OCI-LY7 (cell line): ENCODE results near the gene IGFLR1. TPM values are rescaled to one million over a fixed set of nuclear protein-coding genes. Genes with fewer than 3 reads are reported as not detected.

Experiments
- BruUV-seq: library from RNA; stranded (reverse); fragments of 400-500 nt; replicated peaks from 2 replicates; lab custom pipeline; 2021; lab: Mats Ljungman, UMichigan
- CTCF ChIA-PET: fragments of 300-600 bp; sonication (Branson Sonifier 250); formaldehyde crosslinking; loops from one replicate; lab custom pipeline; 2022; ENCODE audit warnings: antibody characterized with exemption; ENCODE audit not compliant: unreplicated experiment; lab: Charles Lee
- POLR2A ChIA-PET: fragments of 300-600 bp; sonication (Branson Sonifier 250); formaldehyde crosslinking; loops from one replicate; lab custom pipeline; 2022; ENCODE audit warnings: antibody characterized with exemption; lab: Charles Lee
- DNase-seq: peaks from one replicate; pipeline ENCODE4 v3.0.0-alpha.2; 2015; ENCODE audit warnings: low spot score
- H2AFZ ChIP-seq: fragments of 200-600 bp; sonication (generic), shearing (Covaris generic); 2 replicates; pipeline ENCODE4 v1.6.1; 2014; ENCODE audit warnings: mild to moderate bottlenecking, antibody characterized with exemption, low read length, moderate library complexity
- H3K27ac ChIP-seq: fragments of 200-600 bp; sonication (generic); 2 replicates; pipeline ENCODE4 v1.5.1; 2014; ENCODE audit warnings: mixed run types, low read depth, mild to moderate bottlenecking, moderate library complexity, low read length, inconsistent platforms; ENCODE audit not compliant: poor library complexity, severe bottlenecking
- H3K36me3 ChIP-seq: fragments of 200-600 bp; sonication (generic); 2 replicates; pipeline ENCODE4 v1.6.1; 2014; ENCODE audit warnings: mild to moderate bottlenecking, antibody characterized with exemption, low read length, moderate library complexity, mixed read lengths; ENCODE audit not compliant: insufficient read depth
- H3K4me1 ChIP-seq: fragments of 200-600 bp; sonication (generic); 2 replicates; pipeline ENCODE4 v1.5.1; 2014; ENCODE audit warnings: mild to moderate bottlenecking, low read length; ENCODE audit not compliant: insufficient read depth, poor library complexity, severe bottlenecking
- H3K4me2 ChIP-seq: fragments of 200-600 bp; sonication (generic); 2 replicates; pipeline ENCODE4 v1.6.1; 2014; ENCODE audit warnings: mild to moderate bottlenecking, low read length
- H3K4me3 ChIP-seq: fragments of 200-600 bp; sonication (generic); 2 replicates; pipeline ENCODE4 v1.5.1; 2014; ENCODE audit warnings: mild to moderate bottlenecking, low read depth, low read length; ENCODE audit not compliant: poor library complexity, severe bottlenecking
- H3K79me2 ChIP-seq: fragments of 200-600 bp; sonication (generic); 2 replicates; pipeline ENCODE4 v1.6.1; 2016; ENCODE audit warnings: low read depth, mild to moderate bottlenecking, low read length, moderate library complexity, mixed read lengths; ENCODE audit not compliant: insufficient read depth
- H3K9me2 ChIP-seq: fragments of 200-600 bp; sonication (generic); 2 replicates; pipeline ENCODE4 v1.6.1; 2016; ENCODE audit warnings: mild to moderate bottlenecking, low read length, mixed read lengths; ENCODE audit not compliant: insufficient read depth
- H3K9me3 ChIP-seq: fragments of 200-600 bp; sonication (generic); 2 replicates; pipeline ENCODE4 v1.6.1; 2014; ENCODE audit warnings: mild to moderate bottlenecking, mixed run types, low read length, mixed read lengths
- H4K20me1 ChIP-seq: fragments of 200-600 bp; sonication (generic); 2 replicates; pipeline ENCODE4 v1.6.1; 2014; ENCODE audit warnings: mild to moderate bottlenecking, antibody characterized with exemption, low read length, moderate library complexity, mixed read lengths; ENCODE audit not compliant: insufficient read depth
- EZH2phosphoT487 ChIP-seq: fragments of 200-600 bp; sonication (generic); IDR thresholded peaks from 2 replicates; pipeline ENCODE4 v1.6.1; 2018; ENCODE audit warnings: low read depth, borderline replicate concordance, mild to moderate bottlenecking, mixed run types, antibody characterized with exemption, low read length, moderate library complexity, mixed read lengths
- intact Hi-C: fragments of 100-400 bp; cut with micrococcal nuclease; formaldehyde crosslinking; loops from one replicate; pipeline ENCODE4 v1.10.0; 2022; ENCODE audit not compliant: unreplicated experiment
- total RNA-seq, 2 experiments: library from RNA; depleted of rRNA in 1 of 2; stranded (reverse); fragments of >200 nt in 1 of 2; shearing (Covaris generic) in 1 of 2; gene quantifications; 2 replicates each; pipeline ENCODE4 v1.2.3, GENCODE V29; 2014 to 2022
- TF ChIP-seq, protein P1 (sequence below): fragments of 200-600 bp; sonication (generic); conservative IDR thresholded peaks from 2 replicates; pipeline ENCODE4 v1.5.1; 2014; ENCODE audit warnings: mild to moderate bottlenecking, antibody characterized with exemption, low read length, moderate library complexity, mixed read lengths

The IGFLR1 gene
- total RNA-seq, 2 experiments from 2014 or later = 8.5 to 18.3 TPM

- Histone ChIP-seq H3K4me2 (peak overlapping the region; percentile 59), H3K79me2 (no peaks in the 10 kb centered on the region), H2AFZ (peak overlapping the region; percentile 12; the same call in 1 of the 2 replicates), H3K9me3 (no peaks in the 10 kb centered on the region), H3K4me3 (peak overlapping the region; percentile 31), H4K20me1 (no peaks in the 10 kb centered on the region), H3K27ac (peak overlapping the region; percentile 17), H3K4me1 (peaks cover 56% of the 10 kb centered on the region), H3K36me3 (no peaks in the 10 kb centered on the region), H3K9me2 (no peaks in the 10 kb centered on the region)
- DNase-seq = peak; percentile 45
- ChIA-PET CTCF (no interaction called here), POLR2A (interaction anchor here (0.6 to 1.1 kb wide), 3 partner anchors 8 to 35 kb away, joined by 3 to 6 read pairs (median 3); partner anchors contain the start of gene PSENEN)
- intact Hi-C loops = no loop called here
- BruUV-seq = no TSS peak
- no peak for TF ChIP-seq EZH2phosphoT487
- TF ChIP-seq, protein P1, sequence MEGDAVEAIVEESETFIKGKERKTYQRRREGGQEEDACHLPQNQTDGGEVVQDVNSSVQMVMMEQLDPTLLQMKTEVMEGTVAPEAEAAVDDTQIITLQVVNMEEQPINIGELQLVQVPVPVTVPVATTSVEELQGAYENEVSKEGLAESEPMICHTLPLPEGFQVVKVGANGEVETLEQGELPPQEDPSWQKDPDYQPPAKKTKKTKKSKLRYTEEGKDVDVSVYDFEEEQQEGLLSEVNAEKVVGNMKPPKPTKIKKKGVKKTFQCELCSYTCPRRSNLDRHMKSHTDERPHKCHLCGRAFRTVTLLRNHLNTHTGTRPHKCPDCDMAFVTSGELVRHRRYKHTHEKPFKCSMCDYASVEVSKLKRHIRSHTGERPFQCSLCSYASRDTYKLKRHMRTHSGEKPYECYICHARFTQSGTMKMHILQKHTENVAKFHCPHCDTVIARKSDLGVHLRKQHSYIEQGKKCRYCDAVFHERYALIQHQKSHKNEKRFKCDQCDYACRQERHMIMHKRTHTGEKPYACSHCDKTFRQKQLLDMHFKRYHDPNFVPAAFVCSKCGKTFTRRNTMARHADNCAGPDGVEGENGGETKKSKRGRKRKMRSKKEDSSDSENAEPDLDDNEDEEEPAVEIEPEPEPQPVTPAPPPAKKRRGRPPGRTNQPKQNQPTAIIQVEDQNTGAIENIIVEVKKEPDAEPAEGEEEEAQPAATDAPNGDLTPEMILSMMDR = no peak
Measured at GRCh38 chr19:35710784-35711723, 31.2 kb downstream of the IGFLR1 start.

- Histone ChIP-seq H3K9me2 (no peaks in the 10 kb centered on the region), H3K36me3 (no peaks in the 10 kb centered on the region), H3K9me3 (no peaks in the 10 kb centered on the region), H4K20me1 (no peaks in the 10 kb centered on the region), H2AFZ (no peak overlapping the region), H3K4me1 (peaks cover 30% of the 10 kb centered on the region), H3K27ac (no peak overlapping the region), H3K4me2 (no peak overlapping the region), H3K4me3 (no peak overlapping the region), H3K79me2 (no peaks in the 10 kb centered on the region)
- no peak for DNase-seq
- ChIA-PET CTCF (no interaction called here), POLR2A (interaction anchor here (0.5 to 0.7 kb wide), 2 partner anchors 258 to 442 kb away, joined by 3 to 5 read pairs; no protein-coding TSS in a partner anchor)
- no TSS peak for BruUV-seq
- intact Hi-C loops = no loop called here
- TF ChIP-seq, protein P1 = no peak
- no peak for TF ChIP-seq EZH2phosphoT487
Measured at GRCh38 chr19:35708391-35708790, 33.9 kb downstream of the IGFLR1 start.

- BruUV-seq = no TSS peak
- no peaks in the 10 kb centered on the region for H3K36me3 ChIP-seq
- H3K27ac ChIP-seq = no peak within 1 kb of the TSS
- TF ChIP-seq EZH2phosphoT487 = no peak
- TF ChIP-seq, protein P1 = no peak
- H3K79me2 ChIP-seq = no peaks in the 10 kb centered on the region
- POLR2A ChIA-PET = no interaction called here
- no peaks in the 10 kb centered on the region for H4K20me1 ChIP-seq
- H3K4me1 ChIP-seq = peaks cover 15% of the 10 kb centered on the region
- intact Hi-C loops = no loop called here
- CTCF ChIA-PET = no interaction called here
- 0 out of 2 replicates have a peak within 1 kb of the TSS, but pooled peaks have one; percentile 85 for H2AFZ ChIP-seq
- DNase-seq = no peak
- H3K9me2 ChIP-seq = no peaks in the 10 kb centered on the region
- H3K9me3 ChIP-seq = no peaks in the 10 kb centered on the region
- no peak within 1 kb of the TSS for H3K4me3 ChIP-seq
- H3K4me2 ChIP-seq = no peak within 1 kb of the TSS
Measured at GRCh38 chr19:35704218-35704617, 38.0 kb downstream of the IGFLR1 start, which contains the start of gene ZBTB32. ZBTB32 (plus strand) TSS chr19:35704558; CDS start chr19:35714627, 10,069 bp downstream.
